CD4-positive, alpha-beta T cell (primary cell): ENCODE data around the gene VPS37D. TPM values are rescaled to one million over a fixed set of nuclear protein-coding genes. Genes with fewer than 3 reads are reported as not detected.

Experiments used
- ATAC-seq: fragments of 200-7000 bp; cut with Tn5 transposase; one replicate; pipeline ENCODE4 v1.10.0; 2022; ENCODE audit warnings: mild to moderate bottlenecking; ENCODE audit not compliant: poor library complexity
- CTCF ChIA-PET: fragments of 350-600 bp; sonication (Branson Sonifier 250); formaldehyde crosslinking; loops from one replicate; lab custom pipeline; 2021; ENCODE audit warnings: antibody characterized with exemption, inconsistent platforms; lab: Charles Lee
- POLR2A ChIA-PET: fragments of 350-600 bp; sonication (Branson Sonifier 250); formaldehyde crosslinking; loops from one replicate; lab custom pipeline; 2021; ENCODE audit warnings: antibody characterized with exemption, inconsistent platforms; lab: Charles Lee
- DNase-seq, 14 experiments: peaks; one replicate each; pipeline ENCODE4 v3.0.0-alpha.2; 2013 to 2020; ENCODE audit warnings: mixed read lengths in 2 of 14
- H3K27ac ChIP-seq, 2 donors: one replicate each; pipeline versions ENCODE4 v1.5.1 to v1.7.0; 2013; ENCODE audit warnings: low read length in 2 of 2, low read depth in 1 of 2, mild to moderate bottlenecking in 1 of 2
- H3K27me3 ChIP-seq, 2 experiments: 1 replicate in 1 of 2; 2 replicates in 1 of 2; pipeline versions ENCODE4 v1.6.1 to v1.7.0; 2013; ENCODE audit warnings: low read length in 2 of 2, control low read depth in 1 of 2, mild to moderate bottlenecking in 1 of 2, moderate library complexity in 1 of 2; ENCODE audit not compliant: insufficient read depth in 2 of 2, control insufficient read depth in 1 of 2
- H3K36me3 ChIP-seq: one replicate; pipeline ENCODE4 v1.6.1; 2013; ENCODE audit warnings: low read length, control low read depth; ENCODE audit not compliant: insufficient read depth
- H3K4me1 ChIP-seq: one replicate; pipeline ENCODE4 v1.6.1; 2013; ENCODE audit warnings: low read length, control low read depth; ENCODE audit not compliant: insufficient read depth
- H3K4me3 ChIP-seq: one replicate; pipeline ENCODE4 v1.5.1; 2013; ENCODE audit warnings: mild to moderate bottlenecking, low read length, moderate library complexity
- H3K9me3 ChIP-seq, 2 experiments: 1 replicate in 1 of 2; 2 replicates in 1 of 2; pipeline versions ENCODE4 v1.6.1 to v1.7.0; 2013; ENCODE audit warnings: low read length in 2 of 2, mild to moderate bottlenecking in 2 of 2, control low read depth in 1 of 2, moderate library complexity in 1 of 2; ENCODE audit not compliant: control insufficient read depth in 1 of 2, insufficient read depth in 1 of 2
- H3K27ac Mint-ChIP-seq: one replicate; pipeline ENCODE4 v1.8.0; 2020; ENCODE audit warnings: mixed read lengths
- H3K27me3 Mint-ChIP-seq: one replicate; pipeline ENCODE4 v1.8.0; 2021; ENCODE audit warnings: mixed read lengths
- H3K36me3 Mint-ChIP-seq: one replicate; pipeline ENCODE4 v1.8.0; 2021; ENCODE audit warnings: low read depth, mixed read lengths
- H3K4me1 Mint-ChIP-seq: one replicate; pipeline ENCODE4 v1.8.0; 2021; ENCODE audit warnings: low read depth, mixed read lengths
- H3K4me3 Mint-ChIP-seq: one replicate; pipeline ENCODE4 v1.8.0; 2020; ENCODE audit warnings: mild to moderate bottlenecking, mixed read lengths
- H3K9me3 Mint-ChIP-seq: one replicate; pipeline ENCODE4 v1.8.0; 2020; ENCODE audit warnings: mixed read lengths
- intact Hi-C, 2 experiments: fragments of 100-400 bp; cut with DNase I in 1 of 2; cut with micrococcal nuclease in 1 of 2; formaldehyde crosslinking; loops; one replicate each; pipeline versions ENCODE4 v1.15.1 to v1.9.0; 2023 to 2025; cut with DNase I, micrococcal nuclease
- total RNA-seq, 174 experiments: library from RNA in 2 of 174; stranded (reverse) in 2 of 174; gene quantifications; one replicate each; pipeline ENCODE4 v1.2.3 and lab custom pipeline; 2021 to 2026
- TF ChIP-seq, protein P1 (sequence below): fragments of 200-600 bp; IDR thresholded peaks from one replicate; pipeline ENCODE4 v1.8.0; 2022; ENCODE audit warnings: antibody characterized with exemption, mild to moderate bottlenecking

VPS37D gene
- total RNA-seq, 2 experiments from 2014 or later, result 0.81 to 0.96 TPM

DNA sequence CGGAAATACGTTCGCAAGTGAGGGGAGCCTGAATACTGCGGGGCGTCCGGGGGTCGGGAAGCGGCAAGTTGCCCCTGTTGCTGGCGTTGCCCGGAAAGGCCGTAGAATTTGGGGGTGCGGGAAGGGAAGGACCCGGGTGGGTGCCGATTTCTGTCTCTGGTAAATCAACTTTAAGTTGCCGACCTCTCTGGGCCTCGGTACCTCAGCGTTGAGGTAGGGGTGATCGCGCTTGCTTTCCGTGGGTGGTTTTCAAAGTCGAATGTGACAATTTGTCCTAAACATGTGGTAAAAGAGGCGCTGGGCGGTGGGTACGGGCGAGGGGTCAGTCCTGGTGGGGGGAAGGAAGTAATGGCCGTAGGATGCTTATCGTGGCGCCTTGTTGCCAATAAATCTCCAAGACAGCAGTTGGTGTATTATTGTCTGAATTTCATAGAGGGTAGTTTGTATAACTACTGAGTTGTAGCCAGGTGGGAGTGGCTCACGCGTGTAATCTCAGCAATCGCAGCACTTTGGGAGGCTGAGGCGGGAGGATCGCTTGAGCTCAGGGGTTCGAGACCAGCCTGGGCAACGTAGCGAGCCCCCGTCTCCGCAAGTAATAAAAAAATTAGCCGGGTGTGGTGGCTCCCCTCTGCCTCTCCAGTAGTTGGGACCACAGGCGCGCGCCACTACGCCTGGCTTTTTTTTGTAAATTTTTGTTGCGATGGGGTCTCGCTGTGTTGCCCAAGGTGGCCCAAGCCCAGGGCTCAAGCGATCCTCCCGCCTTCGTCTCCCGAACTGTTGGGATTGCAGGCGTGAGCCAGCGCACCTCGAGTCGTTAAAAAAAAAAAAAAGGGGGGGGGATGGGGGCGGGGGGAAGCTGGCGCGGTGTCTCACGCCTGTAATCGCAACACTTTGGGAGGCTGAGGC, 16.4 kb downstream of the VPS37D start:
- DNase-seq (peak in 1 of 14 experiments; percentile 28), ATAC-seq (peak; percentile 16)
- Histone ChIP-seq H3K9me3 (no peaks in the 10 kb centered on the region), H3K4me1 (peaks cover 39% of the 10 kb centered on the region), H3K27me3 (no peaks in the 10 kb centered on the region), H3K4me3 (peak overlapping the region; percentile 71), H3K36me3 (peaks cover 33% of the 10 kb centered on the region), H3K27ac (peak overlapping the region; percentile 69 to 82)
- TF ChIP-seq, protein P1, sequence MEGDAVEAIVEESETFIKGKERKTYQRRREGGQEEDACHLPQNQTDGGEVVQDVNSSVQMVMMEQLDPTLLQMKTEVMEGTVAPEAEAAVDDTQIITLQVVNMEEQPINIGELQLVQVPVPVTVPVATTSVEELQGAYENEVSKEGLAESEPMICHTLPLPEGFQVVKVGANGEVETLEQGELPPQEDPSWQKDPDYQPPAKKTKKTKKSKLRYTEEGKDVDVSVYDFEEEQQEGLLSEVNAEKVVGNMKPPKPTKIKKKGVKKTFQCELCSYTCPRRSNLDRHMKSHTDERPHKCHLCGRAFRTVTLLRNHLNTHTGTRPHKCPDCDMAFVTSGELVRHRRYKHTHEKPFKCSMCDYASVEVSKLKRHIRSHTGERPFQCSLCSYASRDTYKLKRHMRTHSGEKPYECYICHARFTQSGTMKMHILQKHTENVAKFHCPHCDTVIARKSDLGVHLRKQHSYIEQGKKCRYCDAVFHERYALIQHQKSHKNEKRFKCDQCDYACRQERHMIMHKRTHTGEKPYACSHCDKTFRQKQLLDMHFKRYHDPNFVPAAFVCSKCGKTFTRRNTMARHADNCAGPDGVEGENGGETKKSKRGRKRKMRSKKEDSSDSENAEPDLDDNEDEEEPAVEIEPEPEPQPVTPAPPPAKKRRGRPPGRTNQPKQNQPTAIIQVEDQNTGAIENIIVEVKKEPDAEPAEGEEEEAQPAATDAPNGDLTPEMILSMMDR, result no peak
- Mint-ChIP-seq H3K4me3 (peak overlapping the region; percentile 91), H3K27ac (peak overlapping the region; percentile 92), H3K36me3 (peaks cover 56% of the 10 kb centered on the region), H3K27me3 (no peaks in the 10 kb centered on the region), H3K4me1 (peaks cover 35% of the 10 kb centered on the region), H3K9me3 (no peaks in the 10 kb centered on the region)
- ChIA-PET POLR2A (interaction anchor here (1.0 kb wide), 1 partner anchor 16 kb away, joined by 4 read pairs; no protein-coding TSS in a partner anchor), CTCF (interaction anchor here (1.3 kb wide), 1 partner anchor 50 kb away, joined by 3 read pairs; no protein-coding TSS in a partner anchor)
- intact Hi-C loops, result loop anchor here (1.0 to 2.0 kb wide), 4 partner anchors 17 to 105 kb away; partner anchors contain the start of genes TBL2 (in 1 of the 2) and VPS37D (in 1 of the 2)

DNA sequence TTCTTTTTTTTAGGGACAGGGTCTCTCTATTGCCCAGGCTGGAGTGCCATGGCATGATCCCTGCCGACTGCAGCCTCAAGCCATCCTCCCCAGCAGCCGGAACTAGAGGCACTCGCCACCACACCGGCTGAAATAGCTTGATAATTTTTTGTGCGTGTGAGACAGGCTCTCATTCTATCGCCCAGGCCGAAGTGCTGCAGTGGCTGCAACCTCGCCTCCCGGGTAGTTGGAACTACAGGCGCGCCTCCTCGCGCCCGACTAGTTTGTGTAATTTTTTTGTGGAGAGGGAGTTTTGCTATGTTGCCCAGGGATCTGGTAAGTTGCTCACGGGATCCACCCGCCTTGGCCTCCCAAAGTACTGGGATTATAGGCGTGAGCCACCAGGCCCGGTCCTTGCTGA, 17.7 kb downstream of the VPS37D start:
- Histone ChIP-seq H3K27ac (no peak overlapping the region), H3K4me3 (no peak overlapping the region)

DNA sequence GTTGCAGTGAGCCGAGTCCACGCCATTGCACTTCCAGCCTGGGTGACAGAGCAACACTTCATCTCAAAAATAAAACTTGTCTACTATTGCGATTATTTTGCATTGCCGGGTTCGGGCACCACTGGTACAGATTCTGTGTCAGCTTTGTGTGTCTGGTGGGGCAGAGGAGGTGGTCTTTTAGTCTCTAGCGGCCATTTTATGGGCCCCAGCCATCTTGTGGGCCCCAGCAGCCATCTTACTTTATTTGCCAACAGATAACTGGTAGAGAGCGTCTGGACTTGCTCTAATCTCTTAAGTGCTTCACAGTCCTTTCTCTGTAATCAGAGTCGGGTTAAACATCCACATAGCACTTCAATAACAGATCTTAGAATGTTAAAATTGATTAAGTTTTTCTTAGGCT, 20.7 kb downstream of the VPS37D start:
- Histone ChIP-seq H3K27me3 (no peaks in the 10 kb centered on the region), H3K27ac (no peak overlapping the region), H3K9me3 (no peaks in the 10 kb centered on the region), H3K4me1 (peaks cover 17% of the 10 kb centered on the region), H3K36me3 (peaks cover 67% of the 10 kb centered on the region), H3K4me3 (no peak overlapping the region)
- Mint-ChIP-seq H3K9me3 (no peaks in the 10 kb centered on the region), H3K36me3 (peaks cover 74% of the 10 kb centered on the region), H3K4me1 (peaks cover 20% of the 10 kb centered on the region), H3K4me3 (peak overlapping the region; percentile 48), H3K27me3 (no peaks in the 10 kb centered on the region), H3K27ac (no peak overlapping the region)
- ATAC-seq, result no peak
- POLR2A ChIA-PET, result no interaction called here
- CTCF ChIA-PET, result no interaction called here
- intact Hi-C loops, result no loop called here
- TF ChIP-seq, protein P1, result no peak
- no peak for DNase-seq

More for the DNA sequence above, 17.7 kb downstream of the VPS37D start:
- H3K4me3 Mint-ChIP-seq, result peak overlapping the region; percentile 75
- no peaks in the 10 kb centered on the region for H3K9me3 Mint-ChIP-seq
- Histone ChIP-seq H3K36me3 (peaks cover 37% of the 10 kb centered on the region), H3K4me1 (peaks cover 39% of the 10 kb centered on the region), H3K9me3 (no peaks in the 10 kb centered on the region), H3K27me3 (no peaks in the 10 kb centered on the region)
- CTCF ChIA-PET, result interaction anchor here (1.3 kb wide), 1 partner anchor 49 kb away, joined by 3 read pairs; no protein-coding TSS in a partner anchor
- POLR2A ChIA-PET, result no interaction called here
- peaks cover 67% of the 10 kb centered on the region for H3K36me3 Mint-ChIP-seq
- DNase-seq (no peak), ATAC-seq (no peak)
- H3K4me1 Mint-ChIP-seq, result peaks cover 40% of the 10 kb centered on the region
- no peaks in the 10 kb centered on the region for H3K27me3 Mint-ChIP-seq
- TF ChIP-seq, protein P1, result no peak
- H3K27ac Mint-ChIP-seq, result no peak overlapping the region
- intact Hi-C loops, result no loop called here
